H1 (cell line): Measurements from ENCODE around the gene RGS4. TPM values are rescaled to one million over a fixed set of nuclear protein-coding genes. Genes with fewer than 3 reads are reported as not detected.

Source experiments
- ATF2 ChIP-seq: IDR thresholded peaks from 2 replicates; pipeline ENCODE4 v1.6.1; 2012; ENCODE audit warnings: low read length, inconsistent platforms
- BACH1 ChIP-seq: IDR thresholded peaks from 2 replicates; pipeline ENCODE4 v1.6.1; 2012; ENCODE audit warnings: low read length, improper control_type of control experiment
- CBX8 ChIP-seq: fragments of 300-800, 300-1000 bp; sonication (generic); IDR thresholded peaks from 2 replicates; pipeline ENCODE4 v1.7.1; 2016; ENCODE audit warnings: low read depth, low read length, borderline replicate concordance
- MAX ChIP-seq: IDR thresholded peaks from 2 replicates; pipeline ENCODE4 v1.6.1; 2012; ENCODE audit warnings: inconsistent platforms
- POLR2AphosphoS5 ChIP-seq: IDR thresholded peaks from 2 replicates; pipeline ENCODE4 v1.6.1; 2011; ENCODE audit warnings: low read depth, low read length
- SP2 ChIP-seq: IDR thresholded peaks from 2 replicates; pipeline ENCODE4 v1.6.1; 2012; ENCODE audit warnings: mild to moderate bottlenecking, low read length, inconsistent platforms
- TAF1 ChIP-seq: IDR thresholded peaks from 2 replicates; pipeline ENCODE4 v1.6.1; 2011; ENCODE audit warnings: mild to moderate bottlenecking, low read depth, low read length
- polyA plus RNA-seq, 7 experiments: library from polyadenylated mRNA; depleted of rRNA in 3 of 7; stranded (reverse) in 5 of 7; unstranded in 2 of 7; fragments of >200 nt in 5 of 7; fragments of 200-250 nt in 2 of 7; gene quantifications; 1 replicate in 5 of 7; 2 replicates in 1 of 7; 4 replicates in 1 of 7; pipeline versions ENCODE4 v1.2.1 to v1.2.3, GENCODE V29; 2011 to 2013; ENCODE audit warnings: missing spikeins in 2 of 7, mixed read lengths in 2 of 7
- total RNA-seq: library from RNA; stranded (reverse); fragmentation: NEBNext Ultra II Directional; extraction: Animal tissue kit (Norgen Biotek cat#: 25700); gene quantifications from 2 replicates; pipeline ENCODE4 v1.2.1, GENCODE V29; 2021

The RGS4 gene
- total and polyA plus RNA-seq, 2 of the 8 experiments (the other 6 are each of a cell fraction or from before 2014, with no cell fraction given) = 0.26 to 0.74 TPM

- TF ChIP-seq MAX (no peak), BACH1 (no peak), TAF1 (no peak), CBX8 (no peak), POLR2AphosphoS5 (no peak), ATF2 (no peak), SP2 (no peak)
Observed at GRCh38 chr1:163022129-163022528, 47.0 kb upstream of the RGS4 start (continued).
